GM19043 (cell line): ENCODE measurements around the gene CCNDBP1.
"Not testable (repeated sequence)": the region's sequence is repeated elsewhere in the genome, so short reads cannot be mapped to it uniquely, and the experiment has no call there.

Experiments used
- ATAC-seq: cut with Tn5 transposase; IDR thresholded peaks from one replicate; pipeline ENCODE4 v1.9.1; 2021; ENCODE audit warnings: low read depth; ENCODE audit not compliant: unreplicated experiment

CCNDBP1 gene, protein sequence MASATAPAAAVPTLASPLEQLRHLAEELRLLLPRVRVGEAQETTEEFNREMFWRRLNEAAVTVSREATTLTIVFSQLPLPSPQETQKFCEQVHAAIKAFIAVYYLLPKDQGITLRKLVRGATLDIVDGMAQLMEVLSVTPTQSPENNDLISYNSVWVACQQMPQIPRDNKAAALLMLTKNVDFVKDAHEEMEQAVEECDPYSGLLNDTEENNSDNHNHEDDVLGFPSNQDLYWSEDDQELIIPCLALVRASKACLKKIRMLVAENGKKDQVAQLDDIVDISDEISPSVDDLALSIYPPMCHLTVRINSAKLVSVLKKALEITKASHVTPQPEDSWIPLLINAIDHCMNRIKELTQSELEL

DNA sequence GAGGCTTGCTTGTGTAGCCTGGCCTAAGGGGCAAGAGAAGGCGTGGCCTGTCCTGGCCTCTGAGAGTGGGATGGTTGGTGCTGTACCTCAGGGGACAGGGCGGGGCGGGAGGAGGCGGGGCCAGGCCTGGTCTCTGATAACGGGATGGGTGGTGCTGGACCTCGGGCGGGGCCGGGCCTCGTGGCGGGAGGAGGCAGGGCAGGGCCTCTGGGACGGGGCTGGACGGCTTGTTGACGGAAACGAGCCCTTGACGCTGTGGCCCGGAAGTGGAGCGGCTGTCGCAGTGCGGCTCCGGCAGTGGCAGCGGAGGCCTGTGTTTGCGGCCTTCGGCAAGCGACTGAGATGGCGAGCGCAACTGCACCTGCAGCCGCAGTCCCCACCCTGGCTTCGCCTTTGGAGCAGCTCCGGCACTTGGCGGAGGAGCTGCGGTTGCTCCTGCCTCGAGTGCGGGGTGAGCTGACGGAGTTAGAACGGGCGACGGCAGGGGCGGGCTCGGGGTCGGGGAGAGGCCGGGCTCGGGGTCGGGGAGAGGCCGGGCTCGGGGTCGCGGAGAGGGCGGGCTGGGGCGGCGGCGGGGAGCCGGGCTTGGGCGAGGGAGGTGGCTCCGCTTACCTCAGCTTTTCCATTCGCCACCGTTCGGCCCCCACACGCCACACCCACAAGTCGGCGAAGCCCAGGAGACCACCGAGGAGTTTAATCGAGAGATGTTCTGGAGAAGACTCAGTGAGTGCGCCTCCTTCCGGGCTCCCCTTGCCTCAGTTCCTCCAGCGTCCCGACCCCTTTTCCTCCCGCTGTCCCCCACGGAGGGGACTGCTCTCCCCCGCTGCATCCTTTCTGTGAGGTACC, at the start of gene CCNDBP1:
CCNDBP1 (plus strand) TSS at position 247 of the 846 bp plus-strand sequence; CDS start at position 343, 96 bp downstream.
- peak; percentile 96 for ATAC-seq

DNA sequence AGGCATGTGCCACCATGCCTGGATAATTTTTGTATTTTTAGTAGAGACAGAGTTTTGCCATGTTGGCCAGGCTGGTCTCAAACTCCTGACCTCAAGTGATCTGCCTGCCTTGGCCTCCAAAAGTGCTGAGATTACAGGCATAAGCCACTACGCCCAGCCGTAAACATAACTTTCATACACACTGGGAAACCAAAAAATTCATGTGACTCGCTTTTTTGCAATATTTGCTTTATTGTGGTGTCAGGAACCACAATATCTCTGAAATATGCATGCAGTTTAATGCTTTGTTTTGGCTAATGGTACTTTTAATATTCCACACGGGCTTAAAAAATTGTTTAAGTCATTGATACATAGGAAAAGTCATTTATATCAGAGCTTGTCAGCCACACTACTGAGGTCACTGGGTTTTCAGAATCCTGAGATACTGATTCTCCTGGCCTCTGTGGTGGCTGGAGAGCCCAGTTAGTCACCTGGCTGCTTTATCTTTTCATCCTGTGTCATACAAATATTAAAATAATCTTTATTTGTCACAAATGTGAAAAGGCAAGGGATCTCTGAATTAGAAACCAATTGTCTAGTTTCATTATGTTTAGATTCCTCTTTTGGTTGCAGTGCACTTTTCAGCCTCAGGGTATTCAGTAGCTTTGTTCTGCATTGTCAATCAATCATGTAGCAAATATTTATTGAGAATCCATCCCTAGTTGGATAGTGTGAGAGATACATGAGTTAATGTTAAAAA, 41.8 kb upstream of the CCNDBP1 start:
- ATAC-seq, result no peak

DNA sequence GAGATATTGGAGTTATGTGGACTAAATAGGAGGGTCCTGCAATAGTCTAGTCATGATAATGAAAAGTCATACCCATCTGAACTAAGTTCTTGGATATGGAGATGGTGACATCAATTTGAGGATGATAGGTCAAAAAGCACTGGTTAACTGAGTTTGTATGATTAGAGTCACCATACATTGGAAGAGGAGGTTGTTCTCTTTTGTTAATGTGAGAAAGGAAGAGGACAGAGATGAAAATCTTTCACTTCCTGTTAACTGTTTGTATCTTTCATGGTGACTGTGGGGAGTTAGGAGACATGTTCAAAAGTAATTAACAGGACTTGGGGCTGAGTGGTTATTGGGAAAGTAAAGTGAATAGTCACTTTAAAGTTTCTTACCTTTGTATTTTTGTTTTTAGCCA, 40.7 kb upstream of the CCNDBP1 start:
- no peak for ATAC-seq

DNA sequence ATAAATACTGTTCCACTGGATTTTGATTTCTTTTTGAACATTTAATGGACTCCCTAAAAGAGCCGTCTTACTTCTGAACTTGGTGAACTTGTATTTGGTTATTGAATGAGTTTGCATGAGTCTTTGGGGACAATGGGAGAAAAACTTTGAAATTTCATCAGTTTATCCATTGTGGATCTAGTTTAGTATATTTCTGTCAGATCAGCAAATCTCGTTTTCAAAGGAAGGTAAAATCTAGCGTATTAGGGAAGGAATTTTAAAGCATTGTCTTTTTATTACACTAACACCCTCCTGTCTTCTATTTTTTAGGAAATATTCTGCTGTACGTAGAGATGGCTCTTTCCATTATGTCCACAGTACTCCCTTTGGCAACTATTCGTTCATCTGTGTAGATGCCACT, 39.0 kb upstream of the CCNDBP1 start:
- no peak for ATAC-seq

DNA sequence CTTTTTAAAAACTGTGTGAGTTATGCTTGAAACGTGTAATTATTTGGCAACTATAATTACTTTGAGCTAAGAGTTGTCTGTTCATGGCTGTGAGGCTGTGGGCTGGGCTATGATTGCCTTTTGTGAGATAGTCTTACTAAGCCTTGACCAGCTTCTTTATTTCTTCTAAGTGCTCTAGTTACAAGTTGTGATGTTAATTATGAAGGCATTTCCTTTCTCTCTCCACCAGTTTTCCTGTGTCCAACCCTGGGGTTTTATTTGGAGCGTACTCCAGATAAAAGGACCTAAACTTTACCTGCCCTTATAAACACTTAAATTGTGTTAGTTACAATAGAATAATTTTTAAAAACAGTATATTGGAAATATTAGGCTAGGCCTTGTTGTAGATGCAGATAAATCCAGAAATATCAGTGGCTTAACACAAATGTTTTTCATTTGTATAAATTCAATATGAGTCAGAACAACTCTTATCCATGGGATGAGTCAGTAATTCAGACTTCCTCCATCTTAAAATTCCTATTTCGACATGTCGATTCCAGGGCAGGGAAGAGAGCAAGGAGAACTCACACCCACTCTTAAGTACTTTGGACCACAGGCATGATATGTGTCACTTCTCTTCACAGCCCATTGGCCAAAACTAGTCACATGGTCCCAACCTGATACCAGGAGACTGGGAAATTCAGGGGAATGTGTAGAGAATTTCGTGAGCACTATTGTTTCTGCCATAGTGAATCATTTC, 34.8 kb upstream of the CCNDBP1 start:
- no peak for ATAC-seq

DNA sequence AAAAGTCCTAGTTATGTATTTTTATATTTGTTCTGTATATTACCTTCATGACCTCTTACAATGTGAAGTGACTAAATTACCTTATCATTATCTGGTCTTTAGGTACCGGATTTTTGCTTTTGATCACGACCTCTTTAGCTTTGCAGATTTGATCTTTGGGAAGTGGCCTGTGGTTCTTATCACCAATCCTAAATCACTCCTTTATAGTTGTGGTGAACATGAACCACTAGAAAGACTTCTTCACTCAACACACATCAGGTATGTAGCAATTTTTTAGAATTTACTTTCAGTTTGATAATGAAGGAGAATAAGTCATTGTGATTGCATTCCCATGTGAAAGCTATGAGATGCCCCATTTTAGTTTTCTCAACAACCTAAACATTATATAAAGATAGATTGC, 33.5 kb upstream of the CCNDBP1 start:
- ATAC-seq, result no peak

DNA sequence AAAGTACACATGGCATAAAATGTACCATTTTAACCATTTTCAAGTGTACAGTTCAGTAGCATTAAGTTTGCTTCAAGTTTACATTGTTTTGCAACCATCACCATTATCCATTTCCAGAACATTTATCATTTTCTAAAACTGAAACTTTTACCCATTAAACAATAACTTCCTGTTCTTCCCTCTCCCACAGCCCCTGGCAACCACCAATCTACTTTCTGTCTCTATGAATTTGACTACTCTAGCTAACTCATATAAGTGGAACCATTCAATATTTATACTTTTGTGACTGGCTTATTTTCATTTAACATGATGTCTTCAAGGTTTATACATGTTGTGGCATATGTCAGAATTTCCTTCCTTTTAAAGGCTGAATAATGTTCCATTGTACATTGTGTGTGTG, 31.9 kb upstream of the CCNDBP1 start:
- no peak for ATAC-seq

DNA sequence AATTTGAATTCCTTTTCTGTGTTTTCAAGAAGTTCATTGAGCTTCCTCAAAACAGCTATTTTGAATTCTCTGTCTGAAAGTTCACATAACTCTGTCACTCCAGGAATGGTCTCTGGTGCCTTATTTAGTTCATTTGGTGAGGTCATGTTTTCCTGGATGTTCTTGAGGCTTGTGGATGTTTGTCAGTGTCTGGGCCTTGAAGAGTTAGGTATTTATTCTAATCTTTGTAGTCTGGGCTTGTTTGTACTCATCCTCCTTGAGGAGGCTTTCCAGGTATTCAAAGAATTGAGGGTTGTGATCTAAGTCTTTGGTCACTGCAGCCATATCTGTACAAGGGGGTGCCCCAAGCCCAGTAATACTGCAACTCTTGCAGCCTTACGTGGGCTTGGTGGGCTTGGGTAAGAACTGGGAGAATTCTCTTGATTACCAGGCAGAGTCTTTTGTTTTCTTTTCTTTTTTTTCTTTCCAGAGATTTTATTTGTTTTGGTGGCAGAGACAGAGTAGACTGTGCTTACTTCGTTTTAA, 19.3 kb upstream of the CCNDBP1 start:
- no peak for ATAC-seq

DNA sequence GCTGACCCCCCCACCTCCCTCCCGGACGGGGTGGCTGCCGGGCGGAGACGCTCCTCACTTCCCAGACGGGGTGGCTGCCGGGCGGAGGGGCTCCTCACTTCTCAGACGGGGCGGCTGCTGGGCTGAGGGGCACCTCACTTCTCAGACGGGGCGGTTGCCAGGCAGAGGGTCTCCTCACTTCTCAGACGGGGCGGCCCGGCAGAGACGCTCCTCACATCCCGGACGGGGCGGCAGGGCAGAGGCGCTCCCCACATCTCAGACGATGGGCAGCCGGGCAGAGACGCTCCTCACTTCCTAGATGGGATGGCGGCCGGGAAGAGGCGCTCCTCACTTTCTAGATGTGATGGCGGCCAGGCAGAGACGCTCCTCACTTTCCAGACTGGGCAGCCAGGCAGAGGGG, 17.9 kb upstream of the CCNDBP1 start:
- not testable (repeated sequence) for ATAC-seq

DNA sequence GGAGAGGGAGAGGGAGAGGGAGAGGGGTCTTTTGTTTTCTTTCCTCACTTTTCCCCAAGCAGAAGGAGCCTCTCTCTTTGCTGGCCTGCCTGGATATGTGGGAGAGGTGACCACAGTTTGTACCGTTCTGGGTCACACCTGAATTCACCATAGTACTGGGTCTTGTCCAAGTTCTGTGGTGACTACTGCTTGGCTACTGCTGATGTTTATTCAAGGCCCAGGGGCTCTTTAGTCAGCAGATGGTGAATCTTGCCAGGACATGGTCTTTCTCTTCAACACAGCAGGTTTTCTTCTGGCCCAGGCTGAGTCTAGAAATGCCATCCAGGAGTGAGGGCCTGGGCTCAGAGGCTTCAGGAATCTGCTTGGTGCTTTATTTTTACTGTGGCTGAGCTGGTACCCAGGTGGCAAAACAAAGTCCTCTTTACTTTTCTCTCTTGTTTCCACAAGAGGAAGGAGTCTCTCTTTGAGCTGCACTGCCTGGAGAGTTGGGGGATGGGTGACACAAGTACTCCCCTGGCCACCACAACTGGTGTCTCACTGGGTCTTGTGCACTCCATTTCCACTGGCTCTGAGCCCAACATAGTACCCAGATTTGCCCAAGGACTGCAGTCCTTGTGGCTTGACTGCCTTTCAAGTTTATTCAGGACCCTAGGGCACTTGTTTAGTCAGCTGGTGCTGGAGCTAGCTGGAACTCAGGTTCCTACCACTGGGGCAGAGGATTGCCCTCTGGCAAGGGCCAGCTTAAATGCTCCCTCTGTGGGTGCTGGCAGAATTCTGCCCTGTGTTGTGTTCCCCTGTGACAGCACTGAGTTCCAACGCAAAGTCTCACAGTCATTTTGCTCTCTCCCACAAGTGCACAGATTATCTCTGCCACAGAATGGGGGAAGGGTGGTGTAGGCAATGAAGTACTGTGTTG, 16.8 kb upstream of the CCNDBP1 start:
- ATAC-seq, result no peak

DNA sequence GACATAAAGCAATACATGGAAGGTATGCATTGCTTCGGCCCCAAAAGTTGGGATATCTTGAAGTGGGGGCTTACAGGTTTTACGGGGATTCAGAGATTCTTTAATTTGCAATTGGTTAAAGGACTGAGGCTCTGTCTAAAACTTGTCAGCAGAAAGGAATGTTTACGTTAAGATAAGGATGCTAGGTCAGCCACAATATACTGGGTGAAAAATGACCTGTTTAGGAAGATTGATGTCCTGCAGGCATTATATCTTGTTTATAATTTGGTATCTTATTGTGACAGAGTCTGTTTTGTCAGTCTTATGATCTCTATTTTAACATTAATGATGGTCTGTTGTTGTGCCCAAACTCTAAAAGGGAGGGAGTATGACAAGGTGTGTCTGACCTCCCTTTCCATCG, 15.3 kb upstream of the CCNDBP1 start:
- no peak for ATAC-seq

DNA sequence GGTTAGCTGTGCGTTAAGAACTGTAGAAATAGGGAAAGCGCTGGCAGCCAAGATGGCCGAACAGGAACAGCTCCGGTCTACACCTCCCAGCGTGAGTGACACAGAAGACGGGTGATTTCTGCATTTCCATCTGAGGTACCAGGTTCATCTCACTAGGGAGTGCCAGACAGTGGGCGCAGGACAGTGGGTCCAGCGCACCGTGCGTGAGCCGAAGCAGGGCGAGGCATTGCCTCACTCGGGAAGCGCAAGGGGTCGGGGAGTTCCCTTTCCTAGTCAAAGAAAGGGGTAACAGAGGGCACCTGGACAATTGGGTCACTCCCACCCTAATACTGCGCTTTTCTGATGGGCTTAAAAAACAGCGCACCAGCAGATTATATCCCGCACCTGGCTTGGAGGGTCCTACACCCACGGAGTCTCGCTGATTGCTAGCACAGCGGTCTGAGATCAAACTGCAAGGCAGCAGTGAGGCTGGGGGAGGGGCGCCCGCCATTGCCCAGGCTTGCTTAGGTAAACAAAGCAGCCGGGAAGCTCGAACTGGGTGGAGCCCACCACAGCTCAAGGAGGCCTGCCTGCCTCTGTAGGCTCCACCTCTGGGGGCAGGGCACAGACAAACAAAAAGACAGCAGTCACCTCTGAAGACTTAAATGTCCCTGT, 9.4 kb upstream of the CCNDBP1 start:
- not testable (repeated sequence) for ATAC-seq

DNA sequence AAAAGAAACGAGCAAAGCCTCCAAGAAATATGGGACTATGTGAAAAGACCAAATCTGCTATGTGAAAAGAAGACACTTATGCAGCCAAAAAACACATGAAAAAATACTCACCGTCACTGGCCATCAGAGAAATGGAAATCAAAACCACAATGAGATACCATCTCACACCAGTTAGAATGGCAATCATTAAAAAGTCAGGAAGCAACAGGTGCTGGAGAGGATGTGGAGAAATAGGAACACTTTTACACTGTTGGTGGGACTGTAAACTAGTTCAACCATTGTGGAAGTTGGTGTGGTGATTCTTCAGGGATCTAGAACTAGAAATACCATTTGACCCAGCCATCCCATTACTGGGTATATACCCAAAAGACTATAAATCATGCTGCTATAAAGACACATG, 8.1 kb upstream of the CCNDBP1 start:
- not testable (repeated sequence) for ATAC-seq

DNA sequence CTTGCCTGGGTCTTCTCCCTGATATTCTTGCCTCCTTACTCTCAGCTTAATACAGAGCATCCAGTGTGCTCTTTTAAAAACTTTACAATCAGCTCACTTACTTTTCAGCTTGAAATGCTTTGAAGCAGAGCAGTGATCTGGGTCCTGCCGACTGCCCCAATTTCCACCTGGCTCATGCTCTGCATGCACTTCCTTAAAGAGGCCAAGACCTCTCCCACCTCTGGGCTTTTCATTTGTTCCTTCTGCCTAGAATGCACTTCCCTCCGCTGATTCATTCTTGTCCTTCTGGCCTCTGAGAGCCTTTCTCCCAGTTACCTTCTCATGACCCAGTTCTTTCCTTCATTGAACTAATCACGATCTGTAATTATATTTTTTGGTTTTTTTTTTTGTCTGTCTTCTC, 1.9 kb upstream of the CCNDBP1 start:
- ATAC-seq, result no peak

DNA sequence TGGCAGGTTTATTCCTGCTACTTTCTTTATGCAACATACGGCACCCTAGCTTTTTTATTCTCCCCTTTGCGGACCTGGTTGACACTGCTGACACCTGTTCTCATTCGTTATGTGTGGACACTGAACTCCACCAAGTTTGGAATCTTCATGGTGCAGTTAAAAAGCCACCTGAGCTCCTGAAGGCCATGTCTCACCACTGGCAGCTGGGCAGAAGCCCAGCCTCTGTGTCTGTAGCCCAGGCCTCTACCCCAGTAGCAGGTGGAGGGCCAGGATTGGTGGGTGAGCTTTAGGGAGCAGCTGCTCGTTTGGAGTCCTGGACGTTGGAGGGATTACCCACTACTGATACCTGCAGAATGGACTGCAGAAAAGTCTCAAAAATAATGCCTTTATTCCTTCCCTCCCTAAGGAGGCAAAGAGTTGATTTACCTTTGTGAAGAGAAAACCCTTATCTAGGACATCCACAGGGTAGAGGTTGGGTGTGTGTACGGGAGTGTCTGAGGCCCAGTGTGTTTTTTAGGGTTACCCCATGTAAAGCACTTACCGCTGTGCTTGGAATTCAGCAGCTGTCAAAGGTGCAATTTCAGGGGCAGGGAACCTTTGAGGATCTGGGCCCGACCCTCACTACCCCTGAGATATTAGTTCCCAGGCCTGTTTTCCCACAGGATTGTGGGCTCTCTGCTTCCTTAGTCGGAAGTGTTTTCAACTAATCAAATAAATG, 637 bp upstream of the CCNDBP1 start:
- no peak for ATAC-seq

DNA sequence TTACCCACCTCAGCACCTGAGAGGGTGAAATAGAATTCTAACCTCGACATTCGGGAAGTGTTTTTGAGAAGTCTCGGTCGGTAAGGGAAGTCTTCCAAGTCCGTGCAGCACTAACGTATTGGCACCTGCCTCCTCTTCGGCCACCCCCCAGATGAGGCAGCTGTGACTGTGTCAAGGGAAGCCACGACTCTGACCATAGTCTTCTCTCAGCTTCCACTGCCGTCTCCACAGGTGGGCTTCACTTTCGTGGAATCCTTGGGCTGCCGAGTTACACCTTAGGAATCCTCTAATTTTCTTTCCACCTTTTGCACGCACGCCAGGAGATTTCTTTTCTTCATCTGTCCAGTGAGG, 775 bp downstream of the CCNDBP1 start:
- peak; percentile 9 for ATAC-seq

DNA sequence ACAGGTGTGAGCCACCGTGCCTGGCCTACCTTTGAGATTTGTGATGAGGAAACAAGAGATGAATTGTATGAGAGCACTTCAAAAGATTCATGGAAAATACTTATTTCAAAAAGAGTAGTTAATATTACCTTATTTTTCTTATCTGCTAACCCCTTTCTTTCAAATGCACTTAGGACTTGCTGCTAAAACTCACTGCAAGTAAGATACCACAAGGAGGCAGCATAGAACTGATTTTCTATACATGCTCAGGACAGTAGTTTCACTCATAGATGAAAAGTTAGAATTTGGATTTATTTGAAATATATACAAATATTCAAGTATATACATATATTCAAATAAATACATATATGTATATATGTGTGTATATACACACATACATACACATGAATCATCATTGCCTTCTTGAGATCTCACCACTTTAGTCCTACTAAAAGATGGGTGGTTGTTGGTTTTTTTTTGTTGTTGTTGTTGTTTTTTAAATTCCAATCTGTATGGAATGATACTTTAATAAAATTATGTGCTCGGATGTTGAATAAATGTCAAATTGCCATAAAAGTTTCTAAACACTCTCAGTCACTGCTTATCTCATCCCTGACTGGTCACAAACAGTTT, 2.4 kb downstream of the CCNDBP1 start:
- ATAC-seq, result no peak

DNA sequence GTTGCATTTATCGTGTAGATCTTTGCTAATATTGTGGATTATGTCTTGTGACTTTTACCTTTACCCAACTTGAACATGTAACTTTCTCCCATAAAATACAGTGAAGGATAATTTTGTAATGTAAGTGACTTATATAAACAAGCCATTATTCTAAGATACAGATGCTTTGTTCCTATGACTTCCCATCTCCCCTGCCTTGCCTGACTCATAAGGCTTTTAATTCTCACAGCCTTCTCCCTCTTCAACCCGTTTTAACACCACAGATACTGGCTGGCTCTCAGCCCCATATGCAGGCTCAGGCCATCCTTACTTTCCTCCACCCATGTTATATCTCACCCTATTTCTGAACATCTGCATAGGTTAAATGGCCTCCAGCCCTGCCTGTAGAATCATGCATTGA, 4.1 kb downstream of the CCNDBP1 start:
- no peak for ATAC-seq
